ENCODE results near the gene LRIG1.

Gene LRIG1

GRCh38 chr3:66402596-66403290 is 98.1 kb downstream of the LRIG1 start:
- TF ChIP-seq SIN3A (IDR thresholded peaks at IDR 0.05; ENCODE audit: borderline replicate concordance, insufficient read depth, low read length): no peak
- no peak for TF ChIP-seq POLR2AphosphoS5 (IDR thresholded peaks at IDR 0.05; ENCODE audit: low read depth, low read length)
- TF ChIP-seq REST (IDR thresholded peaks at IDR 0.05; ENCODE audit: insufficient read depth in 1 of 2, low read depth in 2 of 2, low read length in 2 of 2): no peak
- no peak for TF ChIP-seq TAF1 (IDR thresholded peaks at IDR 0.05; ENCODE audit: borderline replicate concordance, insufficient read depth, low read length)
- no peak for TF ChIP-seq FOXP2 (optimal IDR thresholded peaks at IDR 0.05; ENCODE audit: borderline replicate concordance, extremely low read depth, extremely low read length, insufficient read depth)

GRCh38 chr3:66401675-66402491 is 98.9 kb downstream of the LRIG1 start:
- TF ChIP-seq TAF1 (IDR thresholded peaks at IDR 0.05; ENCODE audit: borderline replicate concordance, insufficient read depth, low read length) (no peak), POLR2AphosphoS5 (IDR thresholded peaks at IDR 0.05; ENCODE audit: low read depth, low read length) (no peak), FOXP2 (optimal IDR thresholded peaks at IDR 0.05; ENCODE audit: borderline replicate concordance, extremely low read depth, extremely low read length, insufficient read depth) (no peak), REST (IDR thresholded peaks at IDR 0.05; ENCODE audit: insufficient read depth in 1 of 2, low read depth in 2 of 2, low read length in 2 of 2) (no peak), SIN3A (IDR thresholded peaks at IDR 0.05; ENCODE audit: borderline replicate concordance, insufficient read depth, low read length) (no peak)

- TF ChIP-seq FOXP2 (optimal IDR thresholded peaks at IDR 0.05; ENCODE audit: borderline replicate concordance, extremely low read depth, extremely low read length, insufficient read depth) (no peak), SIN3A (IDR thresholded peaks at IDR 0.05; ENCODE audit: borderline replicate concordance, insufficient read depth, low read length) (no peak), REST (IDR thresholded peaks at IDR 0.05; ENCODE audit: insufficient read depth in 1 of 2, low read depth in 2 of 2, low read length in 2 of 2) (no peak), TAF1 (IDR thresholded peaks at IDR 0.05; ENCODE audit: borderline replicate concordance, insufficient read depth, low read length) (no peak), POLR2AphosphoS5 (IDR thresholded peaks at IDR 0.05; ENCODE audit: low read depth, low read length) (no peak)
Measured at GRCh38 chr3:66401157-66401550, 99.7 kb downstream of the LRIG1 start.

- TF ChIP-seq SIN3A (IDR thresholded peaks at IDR 0.05; ENCODE audit: borderline replicate concordance, insufficient read depth, low read length) (no peak), POLR2AphosphoS5 (IDR thresholded peaks at IDR 0.05; ENCODE audit: low read depth, low read length) (no peak), REST (IDR thresholded peaks at IDR 0.05; ENCODE audit: insufficient read depth in 1 of 2, low read depth in 2 of 2, low read length in 2 of 2) (no peak), FOXP2 (optimal IDR thresholded peaks at IDR 0.05; ENCODE audit: borderline replicate concordance, extremely low read depth, extremely low read length, insufficient read depth) (no peak), TAF1 (IDR thresholded peaks at IDR 0.05; ENCODE audit: borderline replicate concordance, insufficient read depth, low read length) (no peak)
Measured at GRCh38 chr3:66400411-66401156, 100.2 kb downstream of the LRIG1 start.

All from PFSK-1 (cell line).